KBM-7 (cell line): ENCODE measurements around the gene CDH16.

Experiments
- DNase-seq: peaks from one replicate; pipeline ENCODE4 v3.0.0-alpha.2; 2015
- in situ Hi-C: fragments of 300-500 bp; cut with MboI; formaldehyde crosslinking; loops from 2 replicates; pipeline ENCODE4 v1.14.3; 2020; ENCODE audit warnings: low sequenced_read_pairs, low pct_unique_long_range_greater_than_20kb, mixed read lengths

Gene CDH16

DNA sequence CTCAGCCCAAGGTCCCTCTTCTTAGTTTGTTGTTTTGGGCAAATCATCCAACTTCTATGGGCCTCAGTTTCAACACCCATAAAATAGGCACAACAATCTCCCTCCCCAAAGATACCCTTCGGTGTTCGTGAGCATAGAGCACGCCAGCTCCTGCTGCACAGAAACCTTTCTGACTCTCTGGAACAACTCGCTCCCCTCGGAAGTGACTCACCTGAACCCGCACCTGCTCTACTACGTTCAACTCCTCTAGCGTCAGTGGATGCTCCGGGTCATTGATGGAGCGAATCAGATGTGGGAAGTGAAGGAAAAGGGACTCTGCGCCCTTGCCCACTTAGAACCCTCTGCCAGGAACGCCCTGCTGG is 15.1 kb upstream of the CDH16 start:
- DNase-seq, result no peak
- in situ Hi-C loops, result no loop called here

- in situ Hi-C loops, result no loop called here
- no peak for DNase-seq
These were observed 13.4 kb upstream of the CDH16 start for GRCh38 chr16:66932076-66932475.

- in situ Hi-C loops, result no loop called here
- DNase-seq, result no peak
These were observed 13.0 kb upstream of the CDH16 start for GRCh38 chr16:66931665-66932064.

- DNase-seq, result no peak
- in situ Hi-C loops, result no loop called here
These were observed 11.5 kb upstream of the CDH16 start for GRCh38 chr16:66930189-66930588.

DNA sequence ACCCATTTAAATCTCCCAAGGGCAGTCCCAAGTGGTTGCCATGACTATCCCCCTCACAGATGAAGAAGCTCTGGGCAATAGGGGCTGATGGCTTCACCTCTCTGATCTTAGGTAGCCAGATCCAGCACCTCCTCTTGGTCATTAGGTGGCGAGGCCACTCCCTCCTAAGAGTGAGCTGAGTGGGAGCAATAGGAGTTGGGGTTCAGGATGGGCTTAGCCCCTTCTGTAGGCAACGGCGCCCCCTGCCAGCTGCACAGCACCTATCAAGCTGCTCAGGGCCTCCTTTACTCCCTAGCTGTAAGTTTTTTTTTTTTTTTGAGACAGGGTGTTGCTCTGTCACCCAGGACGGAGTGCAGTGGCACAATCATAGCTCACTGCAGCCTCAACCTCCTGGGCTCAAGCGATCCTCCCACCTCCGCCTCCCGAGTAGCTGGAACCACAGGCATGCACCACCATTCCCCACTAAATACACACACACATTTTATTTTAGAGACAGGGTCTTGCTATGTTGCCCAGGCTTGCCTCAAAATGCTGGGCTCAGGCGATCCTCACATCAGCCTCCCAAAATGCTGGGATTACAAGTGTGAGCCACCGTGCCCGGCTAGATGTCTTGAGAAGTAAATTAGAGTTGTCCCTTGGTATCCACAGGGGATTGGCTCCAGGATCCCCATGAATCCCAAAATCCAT is 10.2 kb upstream of the CDH16 start:
- in situ Hi-C loops, result no loop called here
- peak; percentile 38 for DNase-seq

- in situ Hi-C loops, result no loop called here
These were observed 9.4 kb upstream of the CDH16 start for GRCh38 chr16:66927918-66928649.

GRCh38 chr16:66926961-66927436 is 8.3 kb upstream of the CDH16 start:
- DNase-seq, result peak; percentile 51
- in situ Hi-C loops, result no loop called here

More at GRCh38 chr16:66927918-66928649, 9.4 kb upstream of the CDH16 start:
- DNase-seq, result peak; percentile 41

- in situ Hi-C loops, result no loop called here
- no peak for DNase-seq
These were observed 7.7 kb upstream of the CDH16 start for GRCh38 chr16:66926171-66926947.

- in situ Hi-C loops, result no loop called here
- DNase-seq, result no peak
These were observed 6.7 kb upstream of the CDH16 start, which contains the start of gene RRAD for GRCh38 chr16:66925322-66925840. RRAD (minus strand) TSS chr16:66925535; CDS start chr16:66925179, 356 bp downstream.

DNA sequence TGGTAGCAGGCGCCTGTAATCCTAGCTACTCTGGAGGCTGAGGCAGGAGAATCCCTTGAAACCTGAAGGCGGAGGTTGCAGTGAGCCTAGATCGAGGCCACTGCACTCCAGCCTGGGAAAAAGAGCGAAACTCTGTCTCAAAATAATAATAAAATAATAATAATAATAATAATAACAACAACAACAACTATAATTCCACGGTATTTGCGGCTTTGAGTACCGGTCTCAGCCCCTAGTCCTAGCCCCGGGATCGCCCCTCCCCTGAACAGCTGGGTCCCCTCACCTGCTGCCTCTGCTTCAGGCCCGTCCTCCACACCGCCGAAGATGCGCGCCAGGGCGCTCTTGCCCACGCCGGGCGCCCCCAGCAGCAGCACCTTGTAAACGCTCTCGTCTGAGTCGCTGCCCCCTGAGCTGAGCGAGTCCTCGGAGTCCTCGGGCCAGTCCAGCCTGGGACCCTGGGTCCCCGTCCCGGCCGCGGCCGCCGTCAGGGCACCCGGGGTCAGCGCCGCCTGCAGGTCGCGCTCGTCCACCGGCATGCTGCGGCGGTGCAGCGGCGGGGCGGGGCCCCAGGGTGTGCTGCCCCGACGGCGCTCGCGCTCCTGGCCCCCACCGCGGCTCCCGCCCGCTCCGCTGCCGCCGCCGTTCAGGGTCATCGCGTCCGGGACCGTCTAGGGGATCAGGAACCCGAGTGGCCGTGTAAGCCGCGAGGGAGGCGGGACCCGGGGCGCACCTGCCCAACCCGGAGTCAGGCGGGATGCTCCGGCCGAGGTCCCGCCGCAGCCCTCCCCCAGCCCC is 6.0 kb upstream of the CDH16 start:
- in situ Hi-C loops, result no loop called here
- peak; percentile 25 for DNase-seq

- in situ Hi-C loops, result no loop called here
- no peak for DNase-seq
These were observed 5.2 kb upstream of the CDH16 start for GRCh38 chr16:66923866-66924265.

- in situ Hi-C loops, result no loop called here
- DNase-seq, result no peak
These were observed 4.6 kb upstream of the CDH16 start for GRCh38 chr16:66923247-66923731.

GRCh38 chr16:66921729-66922450 is 3.2 kb upstream of the CDH16 start:
- in situ Hi-C loops, result no loop called here
- no peak for DNase-seq

DNA sequence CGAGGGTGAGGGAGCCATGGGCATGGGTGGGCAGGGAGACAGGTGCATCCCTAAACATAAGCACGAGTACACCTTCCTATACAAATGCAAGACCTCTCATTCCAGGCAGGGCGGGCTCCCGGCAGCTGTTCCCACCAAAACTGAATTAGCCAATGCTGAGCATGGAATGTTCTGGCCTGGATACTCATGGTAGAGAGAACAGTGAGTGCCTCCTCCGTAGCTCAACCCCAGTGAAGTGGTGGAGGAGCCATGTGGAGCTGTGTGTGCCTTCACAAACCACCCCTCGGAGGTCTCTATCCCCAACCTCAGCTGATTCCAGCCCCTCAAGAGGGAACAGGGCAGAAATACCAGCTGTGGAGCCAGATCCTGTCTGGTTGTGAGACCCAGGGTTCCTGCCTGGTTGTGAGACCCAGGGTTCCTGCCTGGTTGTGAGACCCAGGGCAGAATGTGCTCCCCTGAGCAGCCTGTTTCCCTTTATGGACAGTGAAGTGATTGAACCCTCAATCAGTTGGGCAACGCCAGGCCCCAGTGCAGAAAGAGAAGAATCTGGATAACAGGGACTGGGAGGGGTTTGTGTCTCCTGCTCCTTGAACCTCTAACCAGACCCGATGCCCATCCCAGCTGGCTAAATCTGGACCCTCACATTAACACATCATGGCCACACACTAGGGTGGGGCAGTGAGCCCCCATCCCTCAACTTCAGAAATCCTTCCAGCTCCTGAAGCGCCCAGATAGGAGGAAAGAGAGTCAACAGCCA is 2.4 kb upstream of the CDH16 start:
- DNase-seq, result no peak
- in situ Hi-C loops, result no loop called here

- in situ Hi-C loops, result no loop called here
These were observed 1.6 kb upstream of the CDH16 start for GRCh38 chr16:66920299-66920590.

DNA sequence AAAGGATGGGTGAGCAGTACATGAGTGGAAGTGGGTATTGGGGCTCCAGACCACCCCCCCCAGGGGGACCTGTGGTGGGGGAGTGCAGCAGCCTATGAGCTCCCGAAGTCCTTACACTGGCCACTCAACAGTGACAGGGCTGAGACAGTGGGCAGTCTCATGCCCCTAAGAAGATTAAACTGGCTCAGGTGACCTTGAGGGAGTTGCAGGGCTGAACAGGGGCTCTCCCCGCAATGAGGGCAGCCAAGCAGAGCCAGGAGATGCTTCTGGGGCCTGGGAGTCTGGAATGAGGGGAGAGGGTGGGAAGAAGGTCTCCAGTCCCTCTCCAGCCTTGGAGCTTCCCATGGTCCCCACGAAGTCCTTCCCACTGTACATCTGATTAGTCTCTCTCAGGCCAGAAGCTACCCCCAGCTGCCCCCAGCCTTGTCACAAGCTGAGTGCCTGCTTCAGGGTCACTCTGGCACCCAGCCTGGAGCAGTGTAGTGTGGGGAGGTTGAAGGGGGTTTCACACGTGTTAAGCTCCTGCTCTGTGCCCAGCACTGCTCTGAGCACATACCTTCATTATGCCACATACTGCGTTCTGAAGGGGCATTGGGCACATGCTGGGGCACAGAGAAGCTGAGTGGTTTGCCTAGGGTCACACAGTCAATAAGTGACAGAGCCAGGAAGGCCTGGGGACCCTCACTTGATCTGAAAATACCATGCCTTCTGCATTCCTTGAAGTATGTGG is 1.0 kb upstream of the CDH16 start:
- in situ Hi-C loops, result no loop called here
- no peak for DNase-seq

More at GRCh38 chr16:66920299-66920590, 1.6 kb upstream of the CDH16 start:
- no peak for DNase-seq

- in situ Hi-C loops, result no loop called here
- DNase-seq, result no peak
These were observed 330 bp downstream of the CDH16 start for GRCh38 chr16:66918355-66918754.
